GM23338 (cell line): Measurements from ENCODE around the gene VAV3. TPM values are rescaled to one million over a fixed set of nuclear protein-coding genes. Genes with fewer than 3 reads are reported as not detected.
"Not testable (repeated sequence)": the region's sequence is repeated elsewhere in the genome, so short reads cannot be mapped to it uniquely, and the experiment has no call there.

Experiments used
- ATAC-seq: fragments of 200-7000 bp; cut with Tn5 transposase; 3 replicates; pipeline ENCODE4 v1.9.1; 2020
- DNase-seq: peaks from one replicate; pipeline ENCODE4 v3.0.0-alpha.2; 2015; ENCODE audit warnings: low spot score
- H2AFZ ChIP-seq: fragments of 200-600 bp; sonication (generic); 2 replicates; pipeline ENCODE4 v1.8.0; 2016; ENCODE audit warnings: antibody characterized with exemption, mild to moderate bottlenecking, moderate library complexity
- H3F3A ChIP-seq: fragments of 200-600 bp; sonication (generic); replicated peaks from 2 replicates; pipeline ENCODE4 v1.8.0; 2017; ENCODE audit warnings: antibody characterized with exemption, mixed run types, low read depth
- H3K27ac ChIP-seq: fragments of 200-600 bp; sonication (generic); 2 replicates; pipeline ENCODE4 v1.6.1; 2016; ENCODE audit warnings: low read depth
- H3K27me3 ChIP-seq: fragments of 200-600 bp; sonication (generic); 2 replicates; pipeline ENCODE4 v1.8.0; 2016; ENCODE audit warnings: mild to moderate bottlenecking, mixed run types, moderate library complexity; ENCODE audit not compliant: insufficient read depth
- H3K36me3 ChIP-seq: fragments of 200-600 bp; sonication (generic); 2 replicates; pipeline ENCODE4 v1.8.0; 2016; ENCODE audit warnings: mild to moderate bottlenecking; ENCODE audit not compliant: insufficient read depth
- H3K4me1 ChIP-seq: fragments of 200-600 bp; sonication (generic); 2 replicates; pipeline ENCODE4 v1.8.0; 2016; ENCODE audit warnings: mild to moderate bottlenecking, moderate library complexity; ENCODE audit not compliant: insufficient read depth
- H3K4me2 ChIP-seq: fragments of 200-600 bp; sonication (generic); 2 replicates; pipeline ENCODE4 v1.7.1; 2017; ENCODE audit warnings: mixed run types
- H3K4me3 ChIP-seq: fragments of 200-600 bp; sonication (generic); 2 replicates; pipeline ENCODE4 v1.6.1; 2016; ENCODE audit warnings: mixed run types
- H3K79me2 ChIP-seq: fragments of 200-600 bp; sonication (generic); replicated peaks from 2 replicates; pipeline ENCODE4 v1.8.0; 2017; ENCODE audit warnings: mild to moderate bottlenecking; ENCODE audit not compliant: insufficient read depth
- H3K9me2 ChIP-seq: fragments of 200-600 bp; sonication (generic); 2 replicates; pipeline ENCODE4 v1.8.0; 2017; ENCODE audit not compliant: insufficient read depth
- H4K20me1 ChIP-seq: fragments of 200-600 bp; sonication (generic); replicated peaks from 2 replicates; pipeline ENCODE4 v1.8.0; 2017; ENCODE audit warnings: mild to moderate bottlenecking; ENCODE audit not compliant: insufficient read depth
- H3K27ac Mint-ChIP-seq: 2 replicates; pipeline ENCODE4 v1.8.0; 2020; ENCODE audit warnings: inconsistent platforms, mild to moderate bottlenecking, moderate library complexity, mixed read lengths
- H3K27me3 Mint-ChIP-seq: 3 replicates; pipeline ENCODE4 v1.8.0; 2022; ENCODE audit warnings: low read depth, mild to moderate bottlenecking, moderate library complexity, mixed read lengths, inconsistent platforms; ENCODE audit not compliant: insufficient read depth, poor library complexity
- H3K36me3 Mint-ChIP-seq: 3 replicates; pipeline ENCODE4 v1.8.0; 2021; ENCODE audit warnings: low read depth, mild to moderate bottlenecking, inconsistent platforms, moderate library complexity, mixed read lengths
- H3K4me1 Mint-ChIP-seq: 3 replicates; pipeline ENCODE4 v1.8.0; 2020; ENCODE audit warnings: mild to moderate bottlenecking, inconsistent platforms, mixed read lengths
- H3K4me3 Mint-ChIP-seq: 3 replicates; pipeline ENCODE4 v1.8.0; 2021; ENCODE audit warnings: moderate library complexity, mild to moderate bottlenecking, inconsistent platforms, mixed read lengths
- H3K9me3 Mint-ChIP-seq: 3 replicates; pipeline ENCODE4 v1.8.0; 2020; ENCODE audit warnings: moderate library complexity, mild to moderate bottlenecking, inconsistent platforms, mixed read lengths
- ETS1 ChIP-seq: IDR thresholded peaks from 2 replicates; pipeline ENCODE4 v1.6.1; 2016; ENCODE audit warnings: antibody characterized with exemption
- EZH2phosphoT487 ChIP-seq: fragments of 200-600 bp; sonication (generic); IDR thresholded peaks from one replicate; pipeline ENCODE4 v1.8.1; 2018; ENCODE audit warnings: antibody characterized with exemption; ENCODE audit not compliant: unreplicated experiment
- JUNB ChIP-seq: IDR thresholded peaks from one replicate; pipeline ENCODE4 v1.6.1; 2016; ENCODE audit warnings: antibody characterized with exemption; ENCODE audit not compliant: unreplicated experiment
- REST ChIP-seq: IDR thresholded peaks from one replicate; pipeline ENCODE4 v1.6.1; 2018; ENCODE audit warnings: antibody characterized with exemption; ENCODE audit not compliant: unreplicated experiment
- STAT1 ChIP-seq: IDR thresholded peaks from one replicate; pipeline ENCODE4 v1.6.1; 2016; ENCODE audit warnings: antibody characterized with exemption; ENCODE audit not compliant: unreplicated experiment
- ZNF114 ChIP-seq: fragments of 250-450 bp; sonication (Bioruptor Pico); IDR thresholded peaks from 2 replicates; pipeline ENCODE4 v1.5.0; 2020; ENCODE audit warnings: mild to moderate bottlenecking, moderate library complexity
- ZNF331 ChIP-seq: fragments of 250-450 bp; sonication (Bioruptor Pico); IDR thresholded peaks from 2 replicates; pipeline ENCODE4 v1.5.0; 2020; ENCODE audit warnings: low read depth, mild to moderate bottlenecking, moderate library complexity
- polyA plus RNA-seq: library from polyadenylated mRNA; unstranded; fragments of >200 nt; fragmentation: Nextera tagmentation; extraction: Ambion mirVana; gene quantifications from 2 replicates; pipeline ENCODE4 v1.2.1, GENCODE V29; 2016
- total RNA-seq: library from RNA; depleted of rRNA; stranded (reverse); fragments of >200 nt; shearing (Covaris generic); gene quantifications from 2 replicates; pipeline ENCODE4 v1.2.3, GENCODE V29; 2014

The VAV3 gene
- total and polyA plus RNA-seq, 2 experiments from 2014 or later, result 3.0 to 11.3 TPM

GRCh38 chr1:107704911-107705310 is 260.1 kb downstream of the VAV3 start:
- H3K27me3 ChIP-seq, result no peaks in the 10 kb centered on the region
- H3K9me2 ChIP-seq, result 0 out of 2 replicates have a peak, but pooled peaks cover 5% of the 10 kb centered on the region
- TF ChIP-seq REST, result no peak
- no peak for TF ChIP-seq JUNB
- no peak for TF ChIP-seq ZNF331 (CRISPR knock-in tag)
- TF ChIP-seq ZNF114 (CRISPR knock-in tag), result no peak
- TF ChIP-seq ETS1, result no peak
- no peak for TF ChIP-seq EZH2phosphoT487
- TF ChIP-seq STAT1, result no peak
- no peaks in the 10 kb centered on the region for H3K79me2 ChIP-seq
- no peak overlapping the region for H3K4me3 ChIP-seq
- Mint-ChIP-seq H3K27ac (no peak overlapping the region), H3K36me3 (no peaks in the 10 kb centered on the region; the same call in 2 of the 3 replicates), H3K4me1 (peaks cover 4% of the 10 kb centered on the region; the same call in 2 of the 3 replicates), H3K4me3 (no peak overlapping the region), H3K27me3 (peaks cover 5% of the 10 kb centered on the region), H3K9me3 (no peaks in the 10 kb centered on the region; the same call in 2 of the 3 replicates)
- no peaks in the 10 kb centered on the region; the same call in 1 of the 2 replicates for H3K4me1 ChIP-seq
- DNase-seq (no peak), ATAC-seq (no peak)
- H3F3A ChIP-seq, result no peaks in the 10 kb centered on the region
- H3K27ac ChIP-seq, result no peak overlapping the region
- H4K20me1 ChIP-seq, result no peaks in the 10 kb centered on the region
- no peak overlapping the region for H2AFZ ChIP-seq
- no peak overlapping the region for H3K4me2 ChIP-seq
- H3K36me3 ChIP-seq, result no peaks in the 10 kb centered on the region

GRCh38 chr1:107702946-107703571 is 261.9 kb downstream of the VAV3 start:
- Histone ChIP-seq H3K9me2 (0 out of 2 replicates have a peak, but pooled peaks cover 5% of the 10 kb centered on the region), H2AFZ (no peak overlapping the region), H4K20me1 (no peaks in the 10 kb centered on the region), H3K4me1 (no peaks in the 10 kb centered on the region; the same call in 1 of the 2 replicates), H3F3A (no peaks in the 10 kb centered on the region), H3K27me3 (no peaks in the 10 kb centered on the region), H3K4me3 (no peak overlapping the region), H3K36me3 (no peaks in the 10 kb centered on the region), H3K79me2 (no peaks in the 10 kb centered on the region), H3K27ac (no peak overlapping the region), H3K4me2 (no peak overlapping the region)
- Mint-ChIP-seq H3K27me3 (peaks cover 5% of the 10 kb centered on the region), H3K9me3 (no peaks in the 10 kb centered on the region; the same call in 2 of the 3 replicates), H3K4me3 (no peak overlapping the region), H3K36me3 (no peaks in the 10 kb centered on the region; the same call in 2 of the 3 replicates), H3K4me1 (peaks cover 4% of the 10 kb centered on the region; the same call in 2 of the 3 replicates), H3K27ac (no peak overlapping the region)
- ATAC-seq (no peak), DNase-seq (no peak)
- TF ChIP-seq EZH2phosphoT487, result no peak

GRCh38 chr1:107700651-107701050 is 264.3 kb downstream of the VAV3 start:
- H3K27ac Mint-ChIP-seq, DNase-seq, H3K79me2 ChIP-seq, H3K36me3 Mint-ChIP-seq, H3K36me3 ChIP-seq, H3K4me2 ChIP-seq, H3K27me3 Mint-ChIP-seq, H3K4me3 Mint-ChIP-seq, H3F3A ChIP-seq, ATAC-seq, H3K27ac ChIP-seq, H3K9me2 ChIP-seq, H3K4me1 ChIP-seq, H3K4me3 ChIP-seq, H3K27me3 ChIP-seq, H3K9me3 Mint-ChIP-seq, H4K20me1 ChIP-seq, H2AFZ ChIP-seq, H3K4me1 Mint-ChIP-seq: not testable (repeated sequence)
